Transverse colon (tissue), 4 donors: ENCODE data around the gene SPAG7.

ENCODE experiments used
- EP300 ChIP-seq: sonication (generic); formaldehyde crosslinking; IDR thresholded peaks from one replicate; pipeline ENCODE4 v1.6.1; 2017; ENCODE audit warnings: antibody characterized with exemption, low read depth
- POLR2A ChIP-seq: fragments of 450-650 bp; IDR thresholded peaks from one replicate; pipeline ENCODE4 v1.6.1; 2016; ENCODE audit warnings: antibody characterized with exemption, mild to moderate bottlenecking, moderate library complexity
- POLR2AphosphoS5 ChIP-seq, 3 donors: sonication (generic); formaldehyde crosslinking; IDR thresholded peaks; one replicate each; pipeline ENCODE4 v1.6.1; 2016; ENCODE audit warnings: antibody characterized with exemption in 3 of 3
- TF ChIP-seq, protein P1 (sequence below), 5 experiments: fragments of 200-600 bp in 3 of 5; fragments of 450-650 bp in 2 of 5; sonication (generic) in 3 of 5; IDR thresholded peaks; 1 replicate in 2 of 5; 2 replicates in 3 of 5; pipeline ENCODE4 v1.5.1; 2016 to 2017; ENCODE audit warnings: antibody characterized with exemption in 5 of 5, inconsistent platforms in 3 of 5, mild to moderate bottlenecking in 2 of 5, moderate library complexity in 1 of 5

DNA sequence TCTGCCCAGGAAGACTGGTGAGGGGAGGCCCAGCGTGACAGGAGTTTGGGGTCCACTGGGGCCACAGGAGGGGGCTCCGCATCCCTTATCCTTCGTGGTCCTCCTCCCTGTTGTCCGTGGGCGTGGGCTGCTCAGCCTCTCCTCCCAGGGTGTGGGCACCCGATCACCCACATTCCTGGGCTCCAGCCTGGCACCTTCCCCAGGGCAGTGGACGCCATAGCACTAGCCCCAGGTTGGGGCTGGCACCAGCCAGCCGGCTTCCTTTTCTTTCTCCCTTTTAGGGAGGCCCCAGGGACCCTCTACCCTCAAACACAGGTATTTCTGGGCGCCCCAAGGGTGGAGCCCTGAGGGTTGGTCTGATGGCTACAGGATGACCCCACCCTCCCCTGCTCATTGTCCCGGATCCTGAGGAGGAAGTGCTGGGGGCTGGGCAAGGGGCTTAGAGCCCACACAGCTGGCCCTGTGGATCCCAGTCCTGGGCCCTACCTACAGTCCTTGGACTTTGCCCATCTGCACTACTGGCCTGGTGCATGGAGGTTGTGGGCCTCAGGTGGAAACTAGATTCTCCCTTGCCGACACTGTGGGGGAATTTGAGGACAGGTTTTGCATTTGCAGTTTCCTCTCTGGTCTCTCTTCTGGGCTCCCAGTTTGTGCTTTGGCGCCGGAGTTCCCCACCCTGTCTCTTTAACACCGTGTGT lies 31.3 kb upstream of the SPAG7 start:
- TF ChIP-seq POLR2A (no peak), EP300 (no peak), POLR2AphosphoS5 (IDR thresholded peaks at IDR 0.05) (no peak)
- TF ChIP-seq, protein P1, sequence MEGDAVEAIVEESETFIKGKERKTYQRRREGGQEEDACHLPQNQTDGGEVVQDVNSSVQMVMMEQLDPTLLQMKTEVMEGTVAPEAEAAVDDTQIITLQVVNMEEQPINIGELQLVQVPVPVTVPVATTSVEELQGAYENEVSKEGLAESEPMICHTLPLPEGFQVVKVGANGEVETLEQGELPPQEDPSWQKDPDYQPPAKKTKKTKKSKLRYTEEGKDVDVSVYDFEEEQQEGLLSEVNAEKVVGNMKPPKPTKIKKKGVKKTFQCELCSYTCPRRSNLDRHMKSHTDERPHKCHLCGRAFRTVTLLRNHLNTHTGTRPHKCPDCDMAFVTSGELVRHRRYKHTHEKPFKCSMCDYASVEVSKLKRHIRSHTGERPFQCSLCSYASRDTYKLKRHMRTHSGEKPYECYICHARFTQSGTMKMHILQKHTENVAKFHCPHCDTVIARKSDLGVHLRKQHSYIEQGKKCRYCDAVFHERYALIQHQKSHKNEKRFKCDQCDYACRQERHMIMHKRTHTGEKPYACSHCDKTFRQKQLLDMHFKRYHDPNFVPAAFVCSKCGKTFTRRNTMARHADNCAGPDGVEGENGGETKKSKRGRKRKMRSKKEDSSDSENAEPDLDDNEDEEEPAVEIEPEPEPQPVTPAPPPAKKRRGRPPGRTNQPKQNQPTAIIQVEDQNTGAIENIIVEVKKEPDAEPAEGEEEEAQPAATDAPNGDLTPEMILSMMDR (IDR thresholded peaks at IDR 0.05), result no peak
